Neural progenitor cell (in vitro differentiated cells): ENCODE data around the gene PSMC6.

Experiments used
- EZH2 ChIP-seq: fragments of 200-600 bp; sonication (generic); IDR thresholded peaks from 2 replicates; pipeline ENCODE4 v1.6.1; 2017; ENCODE audit warnings: antibody characterized with exemption, mild to moderate bottlenecking, moderate library complexity
- TF ChIP-seq, protein P1 (sequence below): fragments of 200-600 bp; sonication (generic); IDR thresholded peaks from 2 replicates; pipeline ENCODE4 v1.5.1; 2017; ENCODE audit warnings: antibody characterized with exemption, mild to moderate bottlenecking

DNA sequence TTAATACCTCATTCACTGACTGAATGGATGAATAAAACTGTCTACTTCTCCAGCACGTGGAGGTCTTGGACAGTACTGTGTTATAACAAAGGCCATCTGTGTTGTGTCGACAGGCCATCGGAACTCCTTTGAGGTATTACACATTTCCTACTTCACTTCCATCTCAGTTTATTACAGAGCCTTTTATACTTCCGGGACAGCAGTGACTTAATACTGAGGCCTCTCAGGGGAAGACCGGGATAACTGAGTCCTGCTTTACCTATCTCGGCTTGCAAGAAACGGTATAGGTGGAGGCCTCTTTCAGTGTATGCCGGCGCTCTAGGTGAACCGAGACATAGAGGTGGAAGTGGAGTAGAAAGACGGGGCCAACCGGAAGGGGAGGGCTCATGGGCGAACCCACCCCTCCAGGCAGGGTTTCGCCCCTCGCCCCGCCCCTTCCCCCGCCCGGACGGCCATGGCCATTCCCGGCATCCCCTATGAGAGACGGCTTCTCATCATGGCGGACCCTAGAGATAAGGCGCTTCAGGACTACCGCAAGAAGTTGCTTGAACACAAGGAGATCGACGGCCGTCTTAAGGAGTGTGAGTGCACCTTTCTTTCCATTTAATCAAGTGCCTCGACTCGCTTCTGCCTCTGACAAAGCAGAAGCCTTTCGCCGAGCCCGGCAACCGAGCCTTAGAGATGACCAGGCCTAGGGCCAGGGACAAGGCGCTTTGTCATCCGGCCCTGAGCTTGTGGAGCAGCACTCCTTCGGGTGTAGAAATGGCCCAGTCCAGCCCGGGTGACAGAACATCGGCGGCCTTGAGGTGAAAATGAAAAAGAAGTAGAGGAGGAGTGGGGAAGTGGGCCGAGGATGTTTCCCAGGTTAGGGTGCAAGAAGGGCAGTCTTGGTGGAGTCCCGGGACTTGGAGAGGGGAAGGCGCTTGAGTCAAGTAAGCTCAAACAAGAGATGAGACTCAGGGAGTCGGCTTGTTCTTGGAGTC, at the start of gene PSMC6:
- TF ChIP-seq, protein P1, sequence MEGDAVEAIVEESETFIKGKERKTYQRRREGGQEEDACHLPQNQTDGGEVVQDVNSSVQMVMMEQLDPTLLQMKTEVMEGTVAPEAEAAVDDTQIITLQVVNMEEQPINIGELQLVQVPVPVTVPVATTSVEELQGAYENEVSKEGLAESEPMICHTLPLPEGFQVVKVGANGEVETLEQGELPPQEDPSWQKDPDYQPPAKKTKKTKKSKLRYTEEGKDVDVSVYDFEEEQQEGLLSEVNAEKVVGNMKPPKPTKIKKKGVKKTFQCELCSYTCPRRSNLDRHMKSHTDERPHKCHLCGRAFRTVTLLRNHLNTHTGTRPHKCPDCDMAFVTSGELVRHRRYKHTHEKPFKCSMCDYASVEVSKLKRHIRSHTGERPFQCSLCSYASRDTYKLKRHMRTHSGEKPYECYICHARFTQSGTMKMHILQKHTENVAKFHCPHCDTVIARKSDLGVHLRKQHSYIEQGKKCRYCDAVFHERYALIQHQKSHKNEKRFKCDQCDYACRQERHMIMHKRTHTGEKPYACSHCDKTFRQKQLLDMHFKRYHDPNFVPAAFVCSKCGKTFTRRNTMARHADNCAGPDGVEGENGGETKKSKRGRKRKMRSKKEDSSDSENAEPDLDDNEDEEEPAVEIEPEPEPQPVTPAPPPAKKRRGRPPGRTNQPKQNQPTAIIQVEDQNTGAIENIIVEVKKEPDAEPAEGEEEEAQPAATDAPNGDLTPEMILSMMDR = no peak
- TF ChIP-seq EZH2 = no peak
